NCI-H2227 (cell line): ENCODE measurements around the gene SEMA4D.
"Not testable (repeated sequence)": the region's sequence is repeated elsewhere in the genome, so short reads cannot be mapped to it uniquely, and the experiment has no call there.

Experiments
- DNase-seq: peaks from one replicate; lab custom pipeline; 2025; ENCODE audit not compliant: unreplicated experiment; lab: John Stamatoyannopoulos, UW

Gene SEMA4D

GRCh38 chr9:89482056-89482851 lies 15.7 kb downstream of the SEMA4D start:
- no peak for DNase-seq

GRCh38 chr9:89481538-89481915 lies 16.4 kb downstream of the SEMA4D start:
- DNase-seq, result no peak

GRCh38 chr9:89480825-89481537 lies 16.9 kb downstream of the SEMA4D start:
- DNase-seq, result no peak

GRCh38 chr9:89480372-89480771 lies 17.5 kb downstream of the SEMA4D start:
- not testable (repeated sequence) for DNase-seq

- DNase-seq, result not testable (repeated sequence)
Measured at GRCh38 chr9:89479669-89480011, 18.3 kb downstream of the SEMA4D start.

GRCh38 chr9:89478821-89479668 lies 18.9 kb downstream of the SEMA4D start:
- no peak for DNase-seq

- DNase-seq, result no peak
Measured at GRCh38 chr9:89477811-89478630, 19.9 kb downstream of the SEMA4D start.

- no peak for DNase-seq
Measured at GRCh38 chr9:89477384-89477783, 20.5 kb downstream of the SEMA4D start.

GRCh38 chr9:89476546-89476945 lies 21.4 kb downstream of the SEMA4D start:
- DNase-seq, result no peak

- DNase-seq, result no peak
Measured at GRCh38 chr9:89475891-89476440, 21.9 kb downstream of the SEMA4D start.

GRCh38 chr9:89474939-89475338 lies 23.0 kb downstream of the SEMA4D start:
- DNase-seq, result no peak

- DNase-seq, result no peak
Measured at GRCh38 chr9:89473762-89474469, 24.0 kb downstream of the SEMA4D start.

- DNase-seq, result not testable (repeated sequence)
Measured at GRCh38 chr9:89471796-89472320, 26.1 kb downstream of the SEMA4D start.

GRCh38 chr9:89471390-89471789 lies 26.5 kb downstream of the SEMA4D start:
- DNase-seq, result no peak

GRCh38 chr9:89470224-89470839 lies 27.6 kb downstream of the SEMA4D start:
- DNase-seq, result no peak

- no peak for DNase-seq
Measured at GRCh38 chr9:89469003-89469402, 28.9 kb downstream of the SEMA4D start.

GRCh38 chr9:89468281-89468960 lies 29.5 kb downstream of the SEMA4D start:
- no peak for DNase-seq

- no peak for DNase-seq
Measured at GRCh38 chr9:89467278-89467625, 30.7 kb downstream of the SEMA4D start.
